Astrocyte (in vitro differentiated cells and primary cell): ENCODE results near the gene NPM1. TPM values are rescaled to one million over a fixed set of nuclear protein-coding genes. Genes with fewer than 3 reads are reported as not detected.
"Not testable (repeated sequence)": the region's sequence is repeated elsewhere in the genome, so short reads cannot be mapped to it uniquely, and the experiment has no call there.

Source experiments
- DNase-seq: peaks from one replicate; pipeline ENCODE4 v3.0.0-alpha.2; 2010; ENCODE audit warnings: low read depth
- FAIRE-seq: peaks from 2 replicates; lab custom pipeline; 2011; peaks lifted over from hg19 to GRCh38; lab: Jason Lieb, UNC
- H2AFZ ChIP-seq: 2 replicates; pipeline ENCODE4 v1.6.0; 2012; ENCODE audit warnings: low read depth, low read length, inconsistent platforms
- H3K27ac ChIP-seq: 2 replicates; pipeline ENCODE4 v1.5.1; 2011; ENCODE audit warnings: low read depth, low read length, inconsistent platforms
- H3K27me3 ChIP-seq: 2 replicates; pipeline ENCODE4 v1.6.0; 2011; ENCODE audit warnings: low read length, inconsistent platforms; ENCODE audit not compliant: insufficient read depth
- H3K36me3 ChIP-seq: 2 replicates; pipeline ENCODE4 v1.5.1; 2011; ENCODE audit warnings: low read length, inconsistent platforms; ENCODE audit not compliant: insufficient read depth
- H3K4me1 ChIP-seq: 2 replicates; pipeline ENCODE4 v1.5.1; 2011; ENCODE audit warnings: low read length, inconsistent platforms; ENCODE audit not compliant: insufficient read depth
- H3K4me2 ChIP-seq: 2 replicates; pipeline ENCODE4 v1.6.0; 2012; ENCODE audit warnings: low read length, inconsistent platforms
- H3K4me3 ChIP-seq: 2 replicates; pipeline ENCODE4 v1.5.1; 2011; ENCODE audit warnings: low read depth, mild to moderate bottlenecking, low read length, inconsistent platforms; ENCODE audit not compliant: insufficient read depth
- H3K79me2 ChIP-seq: 2 replicates; pipeline ENCODE4 v1.6.0; 2012; ENCODE audit warnings: mild to moderate bottlenecking, low read length, inconsistent platforms; ENCODE audit not compliant: insufficient read depth
- H3K9ac ChIP-seq: 2 replicates; pipeline ENCODE4 v1.6.0; 2012; ENCODE audit warnings: mild to moderate bottlenecking, low read length, inconsistent platforms
- H3K9me3 ChIP-seq: 2 replicates; pipeline ENCODE4 v1.5.1; 2012; ENCODE audit warnings: low read depth, mild to moderate bottlenecking, low read length, inconsistent platforms; ENCODE audit not compliant: insufficient read depth
- H4K20me1 ChIP-seq: 2 replicates; pipeline ENCODE4 v1.6.0; 2012; ENCODE audit warnings: low read length, inconsistent platforms; ENCODE audit not compliant: insufficient read depth
- H3K27ac Mint-ChIP-seq: one replicate; pipeline ENCODE4 v1.8.0; 2021; ENCODE audit warnings: mild to moderate bottlenecking, mixed read lengths; ENCODE audit not compliant: unreplicated experiment
- H3K27me3 Mint-ChIP-seq: one replicate; pipeline ENCODE4 v1.8.0; 2021; ENCODE audit warnings: low read depth, mixed read lengths; ENCODE audit not compliant: unreplicated experiment
- H3K36me3 Mint-ChIP-seq: one replicate; pipeline ENCODE4 v1.8.0; 2021; ENCODE audit warnings: low read depth, mixed read lengths; ENCODE audit not compliant: unreplicated experiment
- H3K4me1 Mint-ChIP-seq: one replicate; pipeline ENCODE4 v1.8.0; 2021; ENCODE audit warnings: low read depth, mixed read lengths; ENCODE audit not compliant: unreplicated experiment
- H3K4me3 Mint-ChIP-seq: one replicate; pipeline ENCODE4 v1.8.0; 2021; ENCODE audit warnings: mild to moderate bottlenecking, moderate library complexity, mixed read lengths; ENCODE audit not compliant: unreplicated experiment
- H3K9me3 Mint-ChIP-seq: one replicate; pipeline ENCODE4 v1.8.0; 2021; ENCODE audit warnings: mild to moderate bottlenecking, mixed read lengths; ENCODE audit not compliant: unreplicated experiment
- EZH2 ChIP-seq: IDR thresholded peaks from 2 replicates; pipeline ENCODE4 v1.6.1; 2012; ENCODE audit warnings: mild to moderate bottlenecking, low read length, inconsistent platforms; ENCODE audit not compliant: insufficient read depth
- total RNA-seq: library from RNA; stranded (reverse); gene quantifications from 2 replicates; pipeline ENCODE4 v1.2.1, GENCODE V29; 2021
- TF ChIP-seq, protein P1 (sequence below): IDR thresholded peaks from 2 replicates; pipeline ENCODE4 v1.5.1; 2011; ENCODE audit warnings: low read depth, mild to moderate bottlenecking, inconsistent platforms, low read length, moderate library complexity; ENCODE audit not compliant: insufficient read depth

NPM1 gene
- total RNA-seq, 1 donor from 2014 or later, result 1,219 TPM

DNA sequence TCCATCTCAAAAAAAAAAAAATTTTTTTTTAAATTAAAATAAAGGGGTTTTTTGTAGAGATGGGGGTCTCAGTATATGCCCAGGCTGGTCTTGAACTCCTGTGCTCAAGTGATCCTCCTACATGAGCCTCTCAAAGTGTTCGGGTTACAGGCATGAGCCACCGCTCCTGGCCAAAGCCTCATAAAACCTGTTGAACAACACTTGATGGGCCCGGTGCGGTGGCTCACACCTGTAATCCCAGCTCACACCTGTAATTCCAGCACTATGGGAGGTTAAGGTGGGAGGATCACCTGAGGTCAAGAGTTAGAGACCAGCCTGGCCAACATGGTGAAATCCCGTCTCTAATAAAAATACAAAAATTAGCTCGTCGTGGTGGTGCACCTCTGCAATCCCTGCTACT is 7.7 kb upstream of the NPM1 start:
- no peaks in the 10 kb centered on the region for H4K20me1 ChIP-seq
- no peak overlapping the region for H3K4me3 ChIP-seq
- FAIRE-seq, result no peak
- H2AFZ ChIP-seq, result no peak overlapping the region
- no peaks in the 10 kb centered on the region for H3K9me3 ChIP-seq
- no peaks in the 10 kb centered on the region for H3K27me3 ChIP-seq
- Mint-ChIP-seq H3K4me3 (no peak overlapping the region), H3K36me3 (no peaks in the 10 kb centered on the region), H3K9me3 (no peaks in the 10 kb centered on the region), H3K27ac (no peak overlapping the region), H3K27me3 (peaks cover 2% of the 10 kb centered on the region), H3K4me1 (no peaks in the 10 kb centered on the region)
- H3K36me3 ChIP-seq, result no peaks in the 10 kb centered on the region
- no peaks in the 10 kb centered on the region for H3K4me1 ChIP-seq
- H3K9ac ChIP-seq, result no peak overlapping the region
- H3K4me2 ChIP-seq, result no peak overlapping the region
- TF ChIP-seq EZH2, result no peak
- TF ChIP-seq, protein P1, sequence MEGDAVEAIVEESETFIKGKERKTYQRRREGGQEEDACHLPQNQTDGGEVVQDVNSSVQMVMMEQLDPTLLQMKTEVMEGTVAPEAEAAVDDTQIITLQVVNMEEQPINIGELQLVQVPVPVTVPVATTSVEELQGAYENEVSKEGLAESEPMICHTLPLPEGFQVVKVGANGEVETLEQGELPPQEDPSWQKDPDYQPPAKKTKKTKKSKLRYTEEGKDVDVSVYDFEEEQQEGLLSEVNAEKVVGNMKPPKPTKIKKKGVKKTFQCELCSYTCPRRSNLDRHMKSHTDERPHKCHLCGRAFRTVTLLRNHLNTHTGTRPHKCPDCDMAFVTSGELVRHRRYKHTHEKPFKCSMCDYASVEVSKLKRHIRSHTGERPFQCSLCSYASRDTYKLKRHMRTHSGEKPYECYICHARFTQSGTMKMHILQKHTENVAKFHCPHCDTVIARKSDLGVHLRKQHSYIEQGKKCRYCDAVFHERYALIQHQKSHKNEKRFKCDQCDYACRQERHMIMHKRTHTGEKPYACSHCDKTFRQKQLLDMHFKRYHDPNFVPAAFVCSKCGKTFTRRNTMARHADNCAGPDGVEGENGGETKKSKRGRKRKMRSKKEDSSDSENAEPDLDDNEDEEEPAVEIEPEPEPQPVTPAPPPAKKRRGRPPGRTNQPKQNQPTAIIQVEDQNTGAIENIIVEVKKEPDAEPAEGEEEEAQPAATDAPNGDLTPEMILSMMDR, result no peak
- H3K27ac ChIP-seq, result no peak overlapping the region
- no peaks in the 10 kb centered on the region for H3K79me2 ChIP-seq
- DNase-seq, result no peak

DNA sequence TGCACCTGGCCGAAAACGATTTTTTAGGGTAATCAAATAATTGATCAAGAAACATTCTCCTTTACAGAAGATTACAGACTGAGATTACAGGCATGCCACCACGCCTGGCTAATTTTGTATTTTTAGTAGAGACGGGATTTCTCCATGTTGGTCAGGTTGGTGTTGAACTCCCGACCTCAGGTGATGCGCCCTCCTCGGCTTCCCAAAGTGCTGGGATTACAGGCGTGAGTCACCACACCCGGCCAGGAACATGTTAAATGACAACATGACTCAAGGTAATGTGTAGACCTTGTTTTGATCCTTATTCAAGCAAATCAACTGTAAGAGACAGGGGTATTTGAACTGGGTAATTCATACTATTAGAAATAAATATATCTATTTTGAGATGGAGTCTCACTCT is 3.2 kb upstream of the NPM1 start:
- Histone ChIP-seq H3K79me2 (peaks cover 17% of the 10 kb centered on the region), H4K20me1 (peaks cover 16% of the 10 kb centered on the region)
- H3K27me3 ChIP-seq, H2AFZ ChIP-seq, DNase-seq, H3K4me3 ChIP-seq, H3K4me2 ChIP-seq, H3K27me3 Mint-ChIP-seq, H3K36me3 ChIP-seq, H3K36me3 Mint-ChIP-seq, H3K9me3 ChIP-seq, H3K27ac Mint-ChIP-seq, H3K4me1 ChIP-seq, H3K9ac ChIP-seq, H3K4me3 Mint-ChIP-seq, H3K27ac ChIP-seq, FAIRE-seq, H3K9me3 Mint-ChIP-seq, H3K4me1 Mint-ChIP-seq: not testable (repeated sequence)

DNA sequence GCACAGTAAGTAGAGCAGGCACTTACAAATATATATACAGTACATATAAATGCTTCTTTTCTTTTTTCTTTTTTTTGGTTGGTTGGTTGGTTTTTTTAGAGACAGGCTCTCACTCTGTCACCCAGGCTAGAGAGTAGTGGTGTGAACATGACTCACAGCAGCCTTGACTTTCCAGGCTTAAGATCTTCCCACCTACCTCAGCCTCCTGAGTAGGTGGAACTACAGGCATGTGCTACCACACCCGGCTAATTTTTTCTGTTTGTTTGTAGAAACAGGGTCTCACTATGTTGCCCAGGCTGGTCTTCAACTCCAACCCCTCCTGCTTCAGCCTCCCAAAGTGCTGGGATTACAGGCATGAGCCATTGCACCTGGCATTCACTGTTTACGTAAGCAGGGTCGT is 2.6 kb upstream of the NPM1 start:
- DNase-seq, result peak; percentile 16
- FAIRE-seq, result not testable (repeated sequence)

More for the DNA sequence above, 2.6 kb upstream of the NPM1 start:
- not testable (repeated sequence) for H2AFZ ChIP-seq, H3K4me3 ChIP-seq, H3K9me3 Mint-ChIP-seq, H3K27ac Mint-ChIP-seq, H3K4me3 Mint-ChIP-seq, H3K9me3 ChIP-seq, H3K4me1 Mint-ChIP-seq, H3K4me1 ChIP-seq, H3K36me3 ChIP-seq, H3K27me3 Mint-ChIP-seq, H3K9ac ChIP-seq, H3K4me2 ChIP-seq, H3K27me3 ChIP-seq, H3K27ac ChIP-seq, H3K36me3 Mint-ChIP-seq
- H4K20me1 ChIP-seq, result peaks cover 22% of the 10 kb centered on the region
- H3K79me2 ChIP-seq, result peaks cover 23% of the 10 kb centered on the region
